H4 (cell line): ENCODE measurements around the gene CREB3L2. TPM values are rescaled to one million over a fixed set of nuclear protein-coding genes. Genes with fewer than 3 reads are reported as not detected.
"Not testable (repeated sequence)": the region's sequence is repeated elsewhere in the genome, so short reads cannot be mapped to it uniquely, and the experiment has no call there.

ENCODE experiments used
- DNase-seq: peaks from one replicate; pipeline ENCODE4 v3.0.0-alpha.2; 2015; ENCODE audit warnings: low spot score
- total RNA-seq: library from RNA; depleted of rRNA; stranded (reverse); fragments of >200 nt; shearing (Covaris generic); gene quantifications from 2 replicates; pipeline ENCODE4 v1.2.3, GENCODE V29; 2014; rRNA removed

CREB3L2 gene, protein sequence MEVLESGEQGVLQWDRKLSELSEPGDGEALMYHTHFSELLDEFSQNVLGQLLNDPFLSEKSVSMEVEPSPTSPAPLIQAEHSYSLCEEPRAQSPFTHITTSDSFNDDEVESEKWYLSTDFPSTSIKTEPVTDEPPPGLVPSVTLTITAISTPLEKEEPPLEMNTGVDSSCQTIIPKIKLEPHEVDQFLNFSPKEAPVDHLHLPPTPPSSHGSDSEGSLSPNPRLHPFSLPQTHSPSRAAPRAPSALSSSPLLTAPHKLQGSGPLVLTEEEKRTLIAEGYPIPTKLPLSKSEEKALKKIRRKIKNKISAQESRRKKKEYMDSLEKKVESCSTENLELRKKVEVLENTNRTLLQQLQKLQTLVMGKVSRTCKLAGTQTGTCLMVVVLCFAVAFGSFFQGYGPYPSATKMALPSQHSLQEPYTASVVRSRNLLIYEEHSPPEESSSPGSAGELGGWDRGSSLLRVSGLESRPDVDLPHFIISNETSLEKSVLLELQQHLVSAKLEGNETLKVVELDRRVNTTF
- total RNA-seq: 13.0 and 18.0 TPM in 2 replicates

DNA sequence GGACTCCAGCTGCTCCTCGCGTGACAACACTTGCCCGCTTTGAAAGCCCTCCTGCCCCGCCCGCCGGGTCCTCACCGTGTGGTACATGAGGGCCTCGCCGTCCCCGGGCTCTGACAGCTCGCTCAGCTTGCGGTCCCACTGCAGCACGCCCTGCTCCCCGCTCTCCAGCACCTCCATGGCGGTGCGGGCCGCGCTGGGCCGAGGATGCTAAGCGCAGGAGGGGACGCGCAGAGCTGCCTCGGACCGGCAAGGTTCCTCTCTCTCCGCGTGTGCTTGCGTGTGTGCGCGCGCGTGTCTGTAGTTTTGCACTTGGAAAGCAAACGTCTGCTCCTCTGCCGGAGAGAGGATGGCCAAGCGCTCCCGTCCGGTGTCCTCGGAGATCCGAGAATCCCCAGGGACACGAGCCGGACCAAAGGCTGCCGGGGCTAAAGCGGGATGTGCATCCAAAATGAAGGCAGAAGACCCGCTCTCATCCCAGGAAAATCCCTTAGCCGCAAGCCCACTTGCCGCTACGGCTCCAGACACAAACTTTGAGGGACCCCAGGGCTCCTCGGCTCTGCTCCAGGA is at the start of gene CREB3L2:
TSS of gene CREB3L2 (minus strand) at position 558 of the 567 bp plus-strand sequence. CDS start at position 177, 381 bp downstream.
- DNase-seq: peak; percentile 43

DNA sequence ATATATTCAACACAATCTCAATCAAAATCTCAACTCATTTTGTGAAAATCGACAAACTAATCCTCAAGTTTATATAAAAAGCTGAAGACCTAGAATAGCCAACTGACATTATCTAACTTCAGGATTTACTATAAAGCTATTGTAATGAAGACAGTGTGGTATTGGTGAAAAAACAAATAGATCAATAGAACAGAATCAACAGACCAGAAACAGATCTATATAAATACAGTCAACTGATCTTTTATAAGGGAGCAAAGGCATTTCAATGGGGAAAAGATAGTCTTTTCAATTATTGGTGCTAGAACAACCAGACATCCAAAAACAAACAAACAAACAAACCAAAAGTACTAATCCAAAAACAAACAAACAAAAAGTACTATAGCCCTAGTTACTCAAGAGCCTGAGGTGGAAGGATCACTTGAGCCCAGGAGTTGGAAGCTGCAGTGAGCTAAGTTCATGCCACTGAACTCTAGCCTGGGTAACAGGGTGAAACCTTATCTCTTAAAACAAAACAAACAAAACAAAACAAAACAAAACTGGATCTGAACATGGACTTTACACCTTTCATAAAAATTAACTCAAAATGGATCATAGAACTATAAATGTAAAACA is 47.7 kb upstream of the CREB3L2 start:
- no peak for DNase-seq

GRCh38 chr7:138047907-138048306 is 46.0 kb upstream of the CREB3L2 start:
- DNase-seq: no peak

DNA sequence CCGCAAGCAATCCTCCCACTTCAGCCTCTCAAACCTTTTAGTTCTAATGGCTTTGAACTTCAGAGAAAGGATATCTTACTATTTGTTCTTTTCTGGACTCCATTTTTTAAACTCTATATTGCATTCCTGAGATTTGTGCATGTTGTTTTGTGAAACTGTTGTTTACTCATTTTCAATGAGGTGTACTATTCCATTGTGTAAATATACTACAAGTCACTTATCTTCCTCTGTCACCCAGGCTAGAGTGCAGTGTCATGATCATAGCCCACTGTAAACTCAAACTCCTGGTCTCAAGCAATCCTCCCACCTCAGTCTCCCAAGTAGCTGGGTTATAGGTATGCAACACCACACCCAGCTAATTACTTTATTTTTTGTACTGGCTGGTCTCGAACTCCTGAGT is 43.0 kb upstream of the CREB3L2 start:
- DNase-seq: no peak

DNA sequence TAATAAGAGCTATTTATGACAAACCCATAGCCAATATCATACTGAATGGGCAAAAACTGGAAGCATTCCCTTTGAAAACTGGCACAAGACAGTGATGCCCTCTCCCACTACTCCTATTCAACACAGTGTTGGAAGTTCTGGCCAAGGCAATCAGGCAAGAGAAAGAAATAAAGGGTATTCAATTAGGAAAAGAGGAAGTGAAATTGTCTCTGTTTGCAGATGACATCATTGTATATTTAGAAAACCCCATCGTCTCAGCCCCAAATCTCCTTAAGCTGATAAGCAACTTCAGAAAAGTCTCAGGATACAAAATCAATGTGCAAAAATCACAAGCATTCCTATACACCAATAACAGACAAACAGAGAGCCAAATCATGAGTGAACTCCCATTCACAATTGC is 38.2 kb upstream of the CREB3L2 start:
- not testable (repeated sequence) for DNase-seq

GRCh38 chr7:138036135-138036534 is 34.2 kb upstream of the CREB3L2 start:
- DNase-seq: no peak

DNA sequence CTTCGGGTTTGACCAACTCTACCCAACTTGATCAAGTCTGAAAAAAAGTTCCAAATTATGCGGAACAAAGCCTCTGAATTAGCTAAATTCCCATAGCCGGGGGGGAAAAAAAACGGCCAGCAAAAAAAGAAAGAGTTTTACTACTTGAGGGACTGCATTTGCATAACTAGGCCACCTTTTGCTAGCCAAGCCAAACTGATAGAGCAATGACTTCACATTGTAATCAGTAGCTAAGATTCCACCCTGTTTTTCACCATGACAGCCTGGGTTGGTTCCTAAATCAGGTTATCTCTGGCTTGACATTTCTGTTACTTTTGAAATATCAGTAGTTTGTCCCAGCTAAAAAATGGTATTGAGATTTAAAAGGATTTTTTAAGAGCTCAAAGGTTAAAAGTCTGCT is 31.4 kb upstream of the CREB3L2 start:
- no peak for DNase-seq

GRCh38 chr7:138032770-138033169 is 30.9 kb upstream of the CREB3L2 start:
- DNase-seq: no peak

DNA sequence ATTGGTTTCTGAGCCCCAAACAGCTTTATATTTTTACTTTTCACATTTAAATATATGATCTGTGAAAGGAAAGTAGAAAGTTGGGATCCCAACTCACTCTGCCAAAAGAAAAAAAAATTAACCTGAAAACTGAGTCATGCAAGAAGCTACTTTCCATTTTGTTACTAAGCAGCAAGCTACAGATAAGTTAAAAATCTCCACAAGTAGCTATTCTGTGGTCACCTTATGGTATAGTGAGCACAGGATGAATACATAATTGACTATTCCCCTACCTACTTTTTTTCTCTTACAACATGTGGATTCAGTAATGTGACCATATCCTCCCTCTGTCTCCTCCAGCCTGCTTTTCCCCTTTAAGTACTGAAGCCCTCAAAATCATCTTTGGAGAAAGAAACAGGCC is 30.3 kb upstream of the CREB3L2 start:
- DNase-seq: no peak

GRCh38 chr7:138030679-138031351 is 28.9 kb upstream of the CREB3L2 start:
- peak; percentile 22 for DNase-seq

DNA sequence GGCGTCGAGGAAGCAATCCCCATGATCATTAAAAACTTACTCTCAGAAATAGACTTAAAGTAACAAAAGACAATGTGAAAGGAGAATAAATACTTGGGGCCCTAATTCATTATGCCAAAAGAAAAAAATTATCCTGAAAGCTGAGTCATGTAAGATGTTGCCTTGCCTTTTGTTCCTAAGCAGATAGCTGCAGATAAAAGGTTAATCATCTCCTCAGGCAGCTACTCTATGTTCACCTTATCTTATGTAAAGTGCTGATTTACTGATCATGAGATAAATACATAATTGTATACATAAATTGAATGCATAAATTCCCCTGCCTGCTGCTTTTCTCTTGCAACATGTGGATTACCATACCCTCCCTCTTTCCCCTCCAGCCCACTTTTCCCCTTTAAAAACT is 28.1 kb upstream of the CREB3L2 start:
- no peak for DNase-seq

DNA sequence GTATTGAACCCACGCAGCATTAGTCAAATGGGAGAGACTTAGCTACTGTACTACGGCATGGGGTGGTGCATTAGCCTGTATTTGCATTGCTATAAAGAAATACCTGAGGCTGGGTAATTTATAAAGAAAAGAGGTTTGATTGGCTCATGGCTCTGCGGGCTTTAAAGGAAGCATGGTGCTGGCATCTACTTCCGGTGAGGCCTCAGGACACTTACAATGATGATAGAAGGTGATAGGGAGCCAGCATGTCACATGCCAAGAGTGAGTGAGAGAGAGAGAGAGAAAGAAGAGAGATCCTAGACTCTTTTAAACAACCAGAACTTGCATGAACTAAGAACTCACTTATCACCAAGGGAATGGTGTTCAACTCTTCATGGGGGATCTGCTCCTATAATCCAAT is 27.2 kb upstream of the CREB3L2 start:
- DNase-seq: no peak

DNA sequence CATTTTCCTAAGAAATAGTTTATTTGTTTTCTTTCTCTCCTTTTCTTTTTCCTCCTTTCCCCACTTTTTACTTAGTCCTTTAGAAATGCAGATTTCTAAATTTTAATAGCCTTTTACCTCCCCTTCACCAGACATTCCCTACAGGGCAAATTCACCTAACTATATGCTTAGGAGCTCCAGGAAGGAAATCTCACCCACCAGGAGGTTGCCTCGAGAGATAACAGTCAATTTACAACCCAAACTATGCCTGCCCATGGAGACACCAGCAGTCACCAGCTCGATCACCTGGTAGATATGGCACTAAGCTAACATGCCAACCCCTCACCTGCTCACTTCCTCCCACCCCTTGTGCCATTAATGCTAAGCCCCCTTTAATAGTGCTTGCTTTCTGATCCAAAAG is 25.2 kb upstream of the CREB3L2 start:
- DNase-seq: no peak

GRCh38 chr7:138025215-138026186 is 23.6 kb upstream of the CREB3L2 start:
- no peak for DNase-seq

GRCh38 chr7:138024765-138025164 is 22.9 kb upstream of the CREB3L2 start:
- DNase-seq: no peak

- no peak for DNase-seq
Observed at GRCh38 chr7:138024343-138024691, 22.4 kb upstream of the CREB3L2 start.

DNA sequence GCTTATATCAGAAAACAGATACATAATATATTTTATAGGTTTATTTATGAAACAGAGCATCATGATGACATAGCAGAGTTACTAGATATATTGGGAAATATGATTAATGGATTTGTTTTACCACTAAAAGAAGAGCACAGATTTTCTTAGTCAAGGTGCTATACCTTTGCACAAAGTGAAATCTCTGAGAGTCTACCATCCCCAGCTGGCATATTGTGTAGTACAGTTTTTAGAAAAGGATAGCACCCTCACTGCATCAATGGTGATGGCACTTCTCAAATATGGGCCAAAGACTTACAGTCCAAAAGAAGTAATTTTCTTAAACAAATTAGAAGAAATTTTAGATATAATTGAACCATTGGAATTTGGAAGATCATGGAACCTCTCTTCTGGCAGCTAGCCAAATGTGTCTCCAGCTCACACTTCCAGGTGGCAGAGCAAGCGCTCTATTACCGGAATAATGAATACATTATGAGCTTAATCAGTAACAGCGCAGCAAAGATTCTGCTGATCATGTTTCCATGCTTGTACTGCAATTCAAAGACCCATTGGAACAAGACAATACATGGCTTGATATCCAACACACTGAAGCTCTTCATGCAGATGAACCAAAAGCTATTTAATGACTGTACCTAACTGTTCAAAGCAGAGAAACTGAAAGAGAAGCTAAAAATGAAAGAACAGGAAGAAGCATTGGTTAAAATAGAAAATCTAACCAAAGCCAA is 21.9 kb upstream of the CREB3L2 start:
- no peak for DNase-seq

- peak; percentile 30 for DNase-seq
Observed at GRCh38 chr7:138021889-138022288, 20.0 kb upstream of the CREB3L2 start.

DNA sequence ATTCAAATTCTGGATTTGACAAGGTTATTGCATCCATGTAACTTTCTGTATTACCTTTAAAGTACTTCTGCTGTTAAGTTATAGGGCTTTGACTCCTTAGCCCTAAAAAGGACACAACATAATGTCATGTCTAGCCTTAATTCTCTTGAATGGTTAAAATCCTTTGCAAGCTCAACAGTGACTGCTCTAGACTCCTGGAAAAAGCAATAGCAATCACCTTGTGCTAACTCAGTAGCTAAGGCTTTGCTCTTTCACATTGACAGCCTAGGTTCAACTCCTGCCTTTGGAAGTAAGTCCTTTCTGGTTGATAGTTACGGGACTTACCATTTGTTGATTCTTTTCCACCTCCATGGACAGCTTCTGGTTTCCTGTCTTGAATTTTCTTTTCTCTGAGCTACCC is 16.1 kb upstream of the CREB3L2 start:
- no peak for DNase-seq

DNA sequence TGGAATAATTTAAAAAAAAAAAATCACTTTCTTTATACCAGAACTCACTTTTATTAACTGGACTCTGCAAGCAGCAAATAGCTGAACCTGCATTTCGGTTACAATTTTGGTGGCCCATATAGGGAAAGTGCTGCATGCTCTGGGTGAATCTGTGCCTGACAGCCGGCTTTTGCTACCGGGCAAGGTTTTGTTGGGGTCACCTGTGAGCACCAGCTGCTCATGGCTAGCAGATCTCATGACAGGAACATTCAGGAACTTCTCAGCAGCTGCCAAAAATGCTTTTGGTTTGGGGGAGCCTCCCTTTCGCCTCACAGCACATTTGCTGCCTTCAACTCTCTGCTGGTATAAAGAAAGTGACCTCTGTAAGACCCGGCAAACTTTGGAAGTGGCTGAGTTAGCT is 13.2 kb upstream of the CREB3L2 start:
- no peak for DNase-seq
